ENCODE data around the gene PAK4. TPM values are rescaled to one million over a fixed set of nuclear protein-coding genes. Genes with fewer than 3 reads are reported as not detected.

The PAK4 gene
- total RNA-seq, 1 experiment from 2014 or later, result 69.8 TPM

GRCh38 chr19:39202998-39203355, 77.4 kb downstream of the PAK4 start:
- no peaks in the 10 kb centered on the region for H3K36me3 Mint-ChIP-seq
- no peak overlapping the region for H3K27ac Mint-ChIP-seq
- H3K27me3 Mint-ChIP-seq (ENCODE audit: low read depth), result peaks cover 58% of the 10 kb centered on the region
- H3K4me3 Mint-ChIP-seq, result no peak overlapping the region
- ChIA-PET CTCF (interaction anchor here (1.9 to 3.1 kb wide), 3 partner anchors 9 to 124 kb away, joined by 10 to 12 read pairs (median 11); no protein-coding TSS in a partner anchor), POLR2A (interaction anchor here (0.6 kb wide), 2 partner anchors 79 to 316 kb away, joined by 4 to 10 read pairs; no protein-coding TSS in a partner anchor)
- no peak for TF ChIP-seq CTCF (IDR thresholded peaks at IDR 0.05)
- no peak for TF ChIP-seq ATF2 (CRISPR knock-in tag; IDR thresholded peaks at IDR 0.05; ENCODE audit: borderline replicate concordance, low read depth)
- no peak for TF ChIP-seq NR3C1 (CRISPR knock-in tag; conservative IDR thresholded peaks at IDR 0.05; ENCODE audit: low read depth)
- TF ChIP-seq STAT6 (CRISPR knock-in tag; conservative IDR thresholded peaks at IDR 0.05; ENCODE audit: low read depth), result no peak
- TF ChIP-seq ZNF281 (CRISPR knock-in tag; IDR thresholded peaks at IDR 0.05), result no peak
- TF ChIP-seq ESRRA (CRISPR knock-in tag; IDR thresholded peaks at IDR 0.05; ENCODE audit: borderline replicate concordance), result no peak
- TF ChIP-seq CREM (CRISPR knock-in tag; IDR thresholded peaks at IDR 0.05), result no peak
- TF ChIP-seq FOXP1 (CRISPR knock-in tag; IDR thresholded peaks at IDR 0.05; ENCODE audit: borderline replicate concordance), result no peak
- no peak for TF ChIP-seq NFATC4 (CRISPR knock-in tag; IDR thresholded peaks at IDR 0.05)
- no peak for TF ChIP-seq USF1 (CRISPR knock-in tag; IDR thresholded peaks at IDR 0.05)
- no peak for TF ChIP-seq ZNF263 (CRISPR knock-in tag; IDR thresholded peaks at IDR 0.05; ENCODE audit: low read depth)
- TF ChIP-seq SP1 (CRISPR knock-in tag; conservative IDR thresholded peaks at IDR 0.05), result no peak
- TF ChIP-seq ZNF317 (CRISPR knock-in tag; IDR thresholded peaks at IDR 0.05; ENCODE audit: borderline replicate concordance, low read depth), result no peak
- TF ChIP-seq ZBTB43 (CRISPR knock-in tag; IDR thresholded peaks at IDR 0.05), result no peak
- TF ChIP-seq ZNF232 (CRISPR knock-in tag; IDR thresholded peaks at IDR 0.05), result no peak
- no peak for TF ChIP-seq ZNF396 (CRISPR knock-in tag; IDR thresholded peaks at IDR 0.05; ENCODE audit: borderline replicate concordance)
- TF ChIP-seq ZNF671 (CRISPR knock-in tag; IDR thresholded peaks at IDR 0.05), result no peak
- TF ChIP-seq FOXJ3 (CRISPR knock-in tag; IDR thresholded peaks at IDR 0.05; ENCODE audit: borderline replicate concordance), result no peak
- no peak for TF ChIP-seq ATF1 (CRISPR knock-in tag; IDR thresholded peaks at IDR 0.05)
- ATAC-seq (no peak), DNase-seq (ENCODE audit: low spot score) (no peak)
- H3K4me1 Mint-ChIP-seq, result no peaks in the 10 kb centered on the region; the same call in 1 of the 2 replicates
- H3K9me3 Mint-ChIP-seq, result no peaks in the 10 kb centered on the region
